Heart left ventricle (tissue), 13 donors: ENCODE measurements around the gene ACADSB.

Experiments
- CTCF ChIP-seq, 12 donors: fragments of 200-600 bp; sonication (generic) in 4 of 12; IDR thresholded peaks; one replicate each; pipeline versions ENCODE4 v1.5.0 to v1.8.0; 2018 to 2022; ENCODE audit warnings: antibody characterized with exemption in 12 of 12, mild to moderate bottlenecking in 5 of 12
- POLR2A ChIP-seq, 2 donors: fragments of 450-650 bp; IDR thresholded peaks; one replicate each; pipeline ENCODE4 v1.6.1; 2017; ENCODE audit warnings: antibody characterized with exemption in 2 of 2, mild to moderate bottlenecking in 2 of 2, moderate library complexity in 2 of 2
- donor health status: ischemic (EF 13 %, LVEDD 7.1; RV severe dilation, severe dysfunction).
- donor health status: DM: no; HTN: yes; CAD: no.
- donor health status: DM: no; HTN: no; CAD: no.
- donor health status: ischemic (EF 25% LVEDD 6.9; RV normal size, moderate dysfunction).
- donor health status: ischemic (EF 25% LVEDD 5.7; RV mildly dilated, moderate dysfunction).
- donor health status: ischemic (EF 35%, LVEDD 5.7; RV mildly dilated, moderate dysfunction).
- donor health status: nonischemic (EF 11% LVEDD 7.7; RV severe dilation, severe dysfunction).
- donor health status: DM: yes; HTN: yes; CAD: no.
- donor health status: PGD.
- donor health status: ischemic (EF 29% LVEDD 5.4; RV normal size, mild dysfunction).
- donor health status: nonischemic (EF 23%, LVEDD 6.1; RV moderate dilation, normal function).

- TF ChIP-seq CTCF (IDR thresholded peaks at IDR 0.05) (no peak), POLR2A (IDR thresholded peaks at IDR 0.05) (no peak)
Measured at GRCh38 chr10:123011987-123012386, 3.2 kb downstream of the ACADSB start.
